ENCODE data around the gene C11orf98. TPM values are rescaled to one million over a fixed set of nuclear protein-coding genes. Genes with fewer than 3 reads are reported as not detected.

The C11orf98 gene
- total and polyA plus RNA-seq, 2 of the 13 experiments (the other 11 are each of a cell fraction or from before 2014, with no cell fraction given), result 30.4 to 91.8 TPM

- no TSS peak for BruUV-seq (replicated peaks)
- DNase-seq (ENCODE audit: low spot score), result no peak
- FAIRE-seq, result no peak
- peak overlapping the region; percentile 88 to 98 (median 94) for H3K4me3 ChIP-seq (replicated peaks in 1 of 3; ENCODE audit: insufficient read depth in 1 of 3, low read depth in 2 of 3, low read length in 3 of 3)
- no peaks in the 10 kb centered on the region for H4K20me1 ChIP-seq (ENCODE audit: insufficient read depth, low read length)
- peaks cover 13% of the 10 kb centered on the region for H3K79me2 ChIP-seq (ENCODE audit: insufficient read depth, low read length)
- peaks cover 48% of the 10 kb centered on the region for H3K4me1 ChIP-seq (ENCODE audit: insufficient read depth, low read length)
- peak overlapping the region; percentile 98 for H3K4me2 ChIP-seq (ENCODE audit: low read depth, low read length)
- no peaks in the 10 kb centered on the region for H3K27me3 ChIP-seq (ENCODE audit: control insufficient read depth in 1 of 2, insufficient read depth in 2 of 2, low read length in 2 of 2)
- H3K9ac ChIP-seq (ENCODE audit: insufficient read depth, low read depth, low read length), result peak overlapping the region; percentile 94
- H3K27ac ChIP-seq (ENCODE audit: extremely low read length, insufficient read depth, low read length), result peak overlapping the region; percentile 86
- in situ Hi-C loops (cut with HindIII; ENCODE audit: extremely low pct_ligation_motif_present, low pct_unique_long_range_greater_than_20kb) (no loop called here), intact Hi-C loops (cut with micrococcal nuclease; ENCODE audit: unreplicated experiment) (no loop called here)
- no peak for TF ChIP-seq NR1H2 (CRISPR knock-in tag; IDR thresholded peaks at IDR 0.05; ENCODE audit: borderline replicate concordance, low read depth)
- TF ChIP-seq POLR2A (IDR thresholded peaks at IDR 0.05; ENCODE audit: insufficient read depth in 1 of 2, low read depth in 2 of 2, low read length in 2 of 2), result peak in 1 of 2 experiments; percentile 23; a peak in 1 of 4 replicates
- H3K9me3 ChIP-seq (ENCODE audit: low read length), result no peaks in the 10 kb centered on the region
- 90% methylated on average over 15 of the region's 15 CpGs for WGBS (ENCODE audit: low lambda C conversion rate)
- ATAC-seq, result no peak
- CTCF ChIA-PET (ENCODE audit: low intra/inter-chr PET ratio, low total read pairs), result no interaction called here
- peaks cover 0 to 7% of the 10 kb centered on the region in 2 experiments; a peak in 1 of 5 replicates for H3K36me3 ChIP-seq (replicated peaks in 1 of 2; ENCODE audit: control insufficient read depth in 1 of 2, insufficient read depth in 2 of 2, low read length in 2 of 2)
- POLR2A ChIA-PET, result interaction anchor here (1.1 to 5.4 kb wide), 2 partner anchors 13 to 24 kb away, joined by 4 to 64 read pairs; partner anchors contain the start of genes C11orf98, CSKMT and INTS5
- H2AFZ ChIP-seq (ENCODE audit: low read length), result no peak overlapping the region
Observed at GRCh38 chr11:62677714-62678113, 12.7 kb upstream of the C11orf98 start.

DNA sequence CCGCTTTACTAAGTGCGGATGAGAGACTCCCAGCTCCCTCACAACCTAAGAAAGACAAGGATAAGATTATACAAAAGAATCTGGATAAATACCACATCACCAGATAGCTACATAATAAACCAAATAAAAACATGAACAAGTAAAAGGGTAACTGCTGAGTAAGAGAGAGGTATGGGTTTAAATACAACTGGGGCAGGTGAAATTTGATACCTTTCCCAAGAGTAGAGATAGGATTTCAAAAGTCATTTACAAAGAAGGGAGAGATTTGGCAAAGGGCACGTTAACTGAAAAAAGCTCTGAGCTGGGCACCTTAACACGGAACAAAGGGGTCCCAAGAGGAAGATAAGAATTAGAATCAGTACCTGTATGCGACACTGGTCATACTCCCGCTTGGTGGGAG, 12.1 kb upstream of the C11orf98 start:
- in situ Hi-C loops (cut with HindIII; ENCODE audit: extremely low pct_ligation_motif_present, low pct_unique_long_range_greater_than_20kb), result no loop called here
- Histone ChIP-seq H3K27me3 (ENCODE audit: control insufficient read depth in 1 of 2, insufficient read depth in 2 of 2, low read length in 2 of 2) (no peaks in the 10 kb centered on the region), H3K4me2 (ENCODE audit: low read depth, low read length) (peak overlapping the region; percentile 98; the same call in 1 of the 2 replicates), H3K27ac (ENCODE audit: extremely low read length, insufficient read depth, low read length) (no peak overlapping the region), H4K20me1 (ENCODE audit: insufficient read depth, low read length) (no peaks in the 10 kb centered on the region), H3K9me3 (ENCODE audit: low read length) (no peaks in the 10 kb centered on the region), H3K4me1 (ENCODE audit: insufficient read depth, low read length) (peaks cover 53% of the 10 kb centered on the region), H2AFZ (ENCODE audit: low read length) (no peak overlapping the region), H3K9ac (ENCODE audit: insufficient read depth, low read depth, low read length) (peak overlapping the region; percentile 94; the same call in 1 of the 2 replicates), H3K36me3 (replicated peaks in 1 of 2; ENCODE audit: control insufficient read depth in 1 of 2, insufficient read depth in 2 of 2, low read length in 2 of 2) (peaks cover 0 to 7% of the 10 kb centered on the region in 2 experiments; a peak in 1 of 5 replicates), H3K4me3 (replicated peaks in 1 of 3; ENCODE audit: insufficient read depth in 1 of 3, low read depth in 2 of 3, low read length in 3 of 3) (no peak overlapping the region), H3K79me2 (ENCODE audit: insufficient read depth, low read length) (peaks cover 16% of the 10 kb centered on the region)
- POLR2A ChIA-PET, result interaction anchor here (1.1 to 5.4 kb wide), 4 partner anchors 10 to 86 kb away, joined by 4 to 64 read pairs (median 6); partner anchors contain the start of genes C11orf98, CSKMT, INTS5 and TUT1
- CTCF ChIA-PET (ENCODE audit: low intra/inter-chr PET ratio, low total read pairs), result no interaction called here
- FAIRE-seq (no peak), DNase-seq (ENCODE audit: low spot score) (no peak), ATAC-seq (no peak)
- intact Hi-C loops (cut with micrococcal nuclease; ENCODE audit: unreplicated experiment), result no loop called here
- peak; percentile 42; the same call in 1 of the 2 replicates for TF ChIP-seq SIX1 (CRISPR knock-in tag; IDR thresholded peaks at IDR 0.05; ENCODE audit: borderline replicate concordance)
- TF ChIP-seq, protein P1, sequence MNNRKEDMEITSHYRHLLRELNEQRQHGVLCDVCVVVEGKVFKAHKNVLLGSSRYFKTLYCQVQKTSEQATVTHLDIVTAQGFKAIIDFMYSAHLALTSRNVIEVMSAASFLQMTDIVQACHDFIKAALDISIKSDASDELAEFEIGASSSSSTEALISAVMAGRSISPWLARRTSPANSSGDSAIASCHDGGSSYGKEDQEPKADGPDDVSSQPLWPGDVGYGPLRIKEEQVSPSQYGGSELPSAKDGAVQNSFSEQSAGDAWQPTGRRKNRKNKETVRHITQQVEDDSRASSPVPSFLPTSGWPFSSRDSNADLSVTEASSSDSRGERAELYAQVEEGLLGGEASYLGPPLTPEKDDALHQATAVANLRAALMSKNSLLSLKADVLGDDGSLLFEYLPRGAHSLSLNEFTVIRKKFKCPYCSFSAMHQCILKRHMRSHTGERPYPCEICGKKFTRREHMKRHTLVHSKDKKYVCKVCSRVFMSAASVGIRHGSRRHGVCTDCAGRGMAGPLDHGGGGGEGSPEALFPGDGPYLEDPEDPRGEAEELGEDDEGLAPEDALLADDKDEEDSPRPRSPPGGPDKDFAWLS (CRISPR knock-in tag; IDR thresholded peaks at IDR 0.05; ENCODE audit: borderline replicate concordance), result no peak
- BruUV-seq (replicated peaks), result no TSS peak
- WGBS (ENCODE audit: low lambda C conversion rate), result 95% methylated on average over 6 of the region's 6 CpGs

All from HepG2 (cell line).